LNCAP (cell line): ENCODE results near the gene KPRP.

Experiments used
- CTCF ChIP-seq: fragments of 450-650 bp; IDR thresholded peaks from 2 replicates; pipeline ENCODE4 v1.5.1; 2017; ENCODE audit warnings: mild to moderate bottlenecking

The KPRP gene

GRCh38 chr1:152757747-152758146, at the start of gene KPRP:
Gene KPRP (plus strand): TSS chr1:152758025. CDS start chr1:152759589, 1,564 bp downstream.
- TF ChIP-seq CTCF, result no peak

- no peak for TF ChIP-seq CTCF
These were observed 39.6 kb upstream of the KPRP start for GRCh38 chr1:152718238-152718637.

- no peak for TF ChIP-seq CTCF
These were observed 32.6 kb upstream of the KPRP start for GRCh38 chr1:152725261-152725660.

- no peak for TF ChIP-seq CTCF
These were observed 28.8 kb upstream of the KPRP start for GRCh38 chr1:152728986-152729385.

GRCh38 chr1:152735648-152736047, 22.2 kb upstream of the KPRP start:
- TF ChIP-seq CTCF, result peak; percentile 33; the same call in 1 of the 2 replicates

- TF ChIP-seq CTCF, result no peak
These were observed 19.8 kb upstream of the KPRP start for GRCh38 chr1:152737997-152738396.

GRCh38 chr1:152739841-152740240, 18.0 kb upstream of the KPRP start:
- TF ChIP-seq CTCF, result no peak

GRCh38 chr1:152741656-152742055, 16.2 kb upstream of the KPRP start:
- TF ChIP-seq CTCF, result no peak
